NCI-H510A treated with DMSO at 0.1 percent for 48 hours (cell line): ENCODE results near the gene FKBP14.

ENCODE experiments used
- DNase-seq: peaks from one replicate; lab custom pipeline; 2025; lab: John Stamatoyannopoulos, UW

The FKBP14 gene, protein sequence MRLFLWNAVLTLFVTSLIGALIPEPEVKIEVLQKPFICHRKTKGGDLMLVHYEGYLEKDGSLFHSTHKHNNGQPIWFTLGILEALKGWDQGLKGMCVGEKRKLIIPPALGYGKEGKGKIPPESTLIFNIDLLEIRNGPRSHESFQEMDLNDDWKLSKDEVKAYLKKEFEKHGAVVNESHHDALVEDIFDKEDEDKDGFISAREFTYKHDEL

DNA sequence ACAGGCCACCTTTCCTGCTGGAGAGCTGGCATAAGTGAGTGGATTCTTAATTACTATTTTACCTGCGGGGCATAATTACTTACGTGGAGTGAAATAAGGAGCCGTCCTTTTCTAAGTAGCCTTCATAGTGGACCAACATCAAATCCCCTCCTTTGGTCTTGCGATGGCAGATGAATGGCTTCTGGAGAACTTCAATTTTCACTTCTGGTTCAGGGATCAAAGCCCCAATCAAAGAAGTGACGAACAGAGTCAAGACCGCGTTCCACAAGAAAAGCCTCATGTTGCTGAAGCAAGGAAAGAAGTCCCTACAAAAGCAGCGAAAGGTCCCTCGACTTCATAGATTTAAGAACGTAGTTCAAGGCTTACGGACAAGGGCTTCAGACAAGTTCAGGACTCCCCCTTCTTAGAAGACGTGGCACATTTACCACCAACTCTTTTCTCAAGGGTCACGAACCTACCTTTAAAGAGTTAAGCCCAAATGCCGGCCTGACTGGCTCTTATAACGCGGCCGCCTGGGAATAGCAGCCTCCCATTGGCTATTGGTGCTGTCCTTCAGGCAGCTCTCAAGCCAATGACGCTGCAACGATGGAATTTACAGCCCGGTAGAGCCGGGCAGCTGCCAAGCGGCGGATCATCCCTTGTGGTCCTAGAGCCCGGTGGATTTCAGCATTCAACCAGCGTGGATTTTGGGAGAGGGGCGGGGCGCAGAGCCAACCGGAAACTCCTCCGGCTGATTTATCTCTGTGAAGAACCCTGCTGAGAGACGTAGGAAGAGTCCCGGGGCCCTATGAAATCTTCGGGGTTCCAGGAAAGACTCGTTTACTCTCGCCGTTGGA is at the start of gene FKBP14:
FKBP14 (minus strand) TSS at position 474 of the 836 bp plus-strand sequence; CDS start at position 280, 194 bp downstream.
- peak; percentile 98 for DNase-seq

DNA sequence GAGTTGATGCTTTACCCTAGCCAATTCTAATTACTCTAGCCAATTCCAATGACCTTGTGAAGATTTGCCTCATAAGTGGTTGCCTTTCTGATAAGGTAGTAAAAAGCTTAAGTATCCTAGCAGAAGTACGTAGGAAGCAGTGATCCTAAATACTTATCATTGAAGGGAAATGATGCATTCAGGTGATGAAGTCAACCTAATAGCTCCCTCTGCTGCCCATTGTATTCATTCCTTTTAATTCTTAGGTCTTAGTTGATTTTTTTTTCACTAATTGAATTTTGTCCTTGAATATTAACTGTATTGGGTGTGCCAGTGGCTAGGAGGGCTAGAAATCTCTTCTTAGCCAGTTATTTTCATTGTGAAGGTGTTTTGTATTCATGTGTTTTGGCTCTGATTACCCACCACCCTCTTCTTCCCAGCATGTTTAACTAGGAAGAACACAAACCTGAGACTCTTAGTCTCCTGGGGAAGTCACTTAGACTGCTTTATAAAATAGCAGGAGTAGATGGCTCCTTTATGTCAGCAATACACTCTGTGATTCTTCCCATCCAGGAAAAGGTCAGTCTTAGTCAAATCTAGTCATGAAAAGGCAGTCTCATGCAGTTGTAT is 48.0 kb upstream of the FKBP14 start:
- peak; percentile 66 for DNase-seq

DNA sequence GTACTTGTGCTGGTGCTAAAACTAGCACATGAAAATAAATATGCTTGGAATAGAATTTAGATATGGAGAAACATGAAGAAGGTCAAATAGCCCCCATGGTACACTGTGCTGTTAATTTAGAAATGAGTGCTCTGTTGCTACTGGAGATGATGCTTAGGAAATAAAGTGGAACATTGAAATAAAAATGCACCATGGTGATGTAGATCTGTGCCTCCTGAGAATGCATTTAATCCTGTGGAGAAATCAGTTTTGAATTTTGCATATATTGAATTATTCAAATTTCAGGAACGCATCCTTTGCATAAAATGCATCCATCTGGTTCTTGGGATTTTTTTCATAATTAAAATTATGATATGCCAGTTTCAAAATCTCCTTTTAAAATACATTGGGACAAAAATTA is 46.2 kb upstream of the FKBP14 start:
- DNase-seq: no peak

DNA sequence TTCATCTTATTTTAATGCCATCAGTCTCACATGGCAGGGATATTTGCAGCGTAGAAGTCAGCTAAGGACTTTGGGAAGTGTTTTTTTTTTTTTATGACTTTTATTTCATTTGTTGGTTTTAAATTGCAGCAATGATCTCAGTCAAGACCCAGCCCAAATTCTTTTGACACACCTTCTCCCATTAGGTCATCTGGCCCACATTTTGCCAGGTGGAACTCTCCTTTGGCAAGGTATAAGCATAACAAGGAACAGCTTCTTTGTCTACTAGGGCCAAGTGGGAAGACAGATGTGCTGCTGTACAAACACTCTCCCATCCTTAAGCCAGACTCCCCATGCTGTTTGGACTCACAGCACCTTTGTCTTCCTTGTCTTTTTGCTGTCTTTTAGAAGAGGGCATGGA is 43.5 kb upstream of the FKBP14 start:
- no peak for DNase-seq

DNA sequence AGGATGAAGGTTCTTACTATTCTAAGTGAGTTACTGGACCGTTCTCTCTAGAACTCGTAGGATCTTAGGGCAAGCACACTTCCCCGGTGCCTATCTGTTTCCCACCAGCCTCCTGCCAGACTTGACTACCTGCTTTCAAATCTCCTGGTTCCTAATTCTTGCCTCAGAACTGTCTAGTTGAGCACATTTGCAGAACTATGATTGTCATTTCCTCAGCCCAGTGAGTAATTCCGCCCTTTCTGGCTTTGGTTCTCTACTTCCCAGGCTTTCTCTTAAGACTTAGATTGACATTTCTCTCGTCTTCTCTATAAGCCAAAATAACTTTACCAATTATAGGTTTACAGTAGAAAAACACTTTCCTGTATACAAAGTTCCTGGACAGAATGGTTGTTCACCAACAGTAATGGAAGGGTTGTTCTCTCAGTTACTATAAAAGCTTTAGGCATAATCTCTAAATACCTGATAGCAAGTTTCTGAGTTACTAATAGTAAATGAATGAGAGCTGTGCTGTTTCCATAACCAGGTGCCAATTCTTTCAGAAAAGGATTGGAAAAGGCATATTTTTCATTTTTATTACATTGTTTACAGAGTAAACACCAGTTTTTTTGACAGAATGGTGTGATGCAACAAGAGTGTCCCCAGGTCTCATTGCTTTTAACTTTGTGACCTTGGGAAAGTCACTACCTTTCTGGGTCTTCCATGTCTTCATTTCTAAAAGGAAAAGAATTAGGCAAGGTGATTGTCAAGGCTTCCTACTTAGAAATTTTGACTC is 42.8 kb upstream of the FKBP14 start:
- no peak for DNase-seq

DNA sequence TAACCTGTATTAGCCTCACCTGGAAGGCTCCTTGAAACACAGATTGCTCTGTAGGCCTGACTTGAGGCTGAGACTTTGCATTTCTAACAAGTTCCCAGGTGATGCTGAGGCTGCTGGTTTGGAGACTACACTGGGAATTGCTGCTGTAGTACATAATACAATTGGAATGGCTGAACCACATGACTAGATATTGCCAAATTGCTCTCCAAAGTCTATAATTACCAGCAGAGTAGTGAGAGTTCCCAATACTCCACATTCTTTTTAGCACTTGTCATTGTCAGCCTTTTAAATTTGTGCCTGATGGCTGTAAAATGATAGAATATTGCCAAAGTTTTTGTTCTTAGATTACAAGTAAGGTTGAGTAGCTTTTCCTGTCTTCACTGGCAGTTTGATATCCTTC is 41.6 kb upstream of the FKBP14 start:
- DNase-seq: no peak

DNA sequence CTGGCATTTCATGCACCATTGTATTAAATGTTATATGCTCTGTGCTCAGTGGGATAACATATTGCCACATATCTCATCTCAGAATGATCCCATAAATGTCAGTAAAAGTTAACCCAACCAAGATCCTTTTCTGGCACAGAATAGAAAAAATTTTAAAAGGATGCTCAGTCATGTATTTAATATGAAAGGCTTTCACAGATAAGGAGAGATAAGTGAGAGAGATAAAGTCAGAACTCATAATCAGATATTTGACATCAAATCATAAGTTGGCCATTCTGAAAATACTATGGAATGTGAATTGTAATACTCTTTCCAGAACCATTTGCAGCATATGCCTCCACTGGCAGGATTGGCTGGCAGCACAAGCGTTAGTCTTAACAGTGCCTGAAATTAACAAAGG is 40.2 kb upstream of the FKBP14 start:
- DNase-seq: no peak

DNA sequence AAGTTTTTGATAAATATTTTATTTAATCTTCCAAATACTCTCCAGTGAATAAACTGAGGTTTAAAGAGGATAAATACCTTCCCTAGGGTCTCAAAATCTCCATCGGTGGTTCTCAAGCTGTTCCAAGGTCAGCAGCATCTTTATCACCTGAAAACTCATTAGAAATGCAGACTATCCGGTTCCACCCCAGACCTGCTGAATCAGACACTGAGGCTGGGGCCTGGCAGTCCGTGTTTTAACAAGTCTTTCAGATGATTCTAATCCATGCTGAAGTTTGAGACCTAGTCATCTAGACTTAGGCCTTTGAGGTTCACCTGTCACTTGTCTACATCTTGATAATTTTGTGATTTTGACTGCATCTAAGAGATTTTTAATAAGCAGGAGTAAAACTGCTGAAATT is 39.2 kb upstream of the FKBP14 start:
- no peak for DNase-seq

DNA sequence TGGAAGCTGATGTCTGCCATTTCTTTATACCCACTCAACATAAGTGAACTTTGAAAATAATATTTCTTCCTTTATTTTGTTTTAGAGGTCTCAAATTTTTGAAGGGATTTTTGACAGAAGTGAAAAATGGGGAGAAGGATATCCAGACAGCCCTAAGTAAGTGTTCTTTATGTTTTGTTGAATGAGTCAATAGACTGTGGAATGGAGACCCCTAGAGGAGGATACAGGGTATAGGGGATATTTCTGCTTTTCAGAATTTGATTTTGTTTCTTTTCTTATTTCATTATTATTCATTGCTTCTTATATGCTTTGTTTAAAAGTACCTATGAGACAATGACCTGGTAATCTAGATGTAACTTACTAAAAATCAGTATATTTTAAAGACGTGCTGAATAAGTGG is 36.1 kb upstream of the FKBP14 start:
- DNase-seq: peak; percentile 22

DNA sequence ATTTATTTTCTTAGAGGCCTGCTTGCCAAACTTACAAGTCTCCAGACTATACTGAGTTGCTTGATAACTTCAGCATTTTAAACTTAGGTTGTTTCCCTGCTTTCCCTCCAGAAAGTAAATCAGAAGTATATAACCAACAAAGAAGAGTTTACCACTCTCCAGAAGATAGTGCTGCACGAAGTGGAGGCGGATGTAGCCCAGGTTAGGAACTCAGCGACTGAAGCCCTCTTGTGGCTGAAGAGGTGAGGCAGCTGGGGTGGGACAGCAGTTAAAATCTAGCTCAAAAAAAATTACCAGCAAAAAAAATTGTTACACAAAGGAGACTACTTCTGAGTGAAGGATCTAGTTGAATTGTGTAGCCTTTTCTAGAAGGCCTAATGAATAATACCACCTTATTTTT is 35.3 kb upstream of the FKBP14 start:
- DNase-seq: peak; percentile 13

DNA sequence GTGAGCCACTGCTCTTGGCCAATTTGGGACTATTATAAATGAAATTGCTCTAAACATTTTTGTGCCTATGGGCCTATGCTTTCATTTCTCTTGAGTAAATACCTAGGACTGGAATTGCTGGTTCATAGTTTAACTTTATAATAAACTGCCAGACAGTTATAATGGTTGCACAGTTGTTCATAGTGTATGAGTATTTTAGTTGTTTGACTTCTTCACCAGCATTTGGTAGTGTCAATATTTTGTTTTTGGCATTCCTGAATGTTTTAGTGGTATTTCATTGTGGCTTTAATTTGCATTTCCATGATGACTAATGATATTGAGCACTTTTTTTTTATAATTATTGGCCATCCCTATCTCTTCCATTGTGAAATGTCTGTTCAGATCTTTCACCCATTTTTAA is 31.2 kb upstream of the FKBP14 start:
- no peak for DNase-seq

DNA sequence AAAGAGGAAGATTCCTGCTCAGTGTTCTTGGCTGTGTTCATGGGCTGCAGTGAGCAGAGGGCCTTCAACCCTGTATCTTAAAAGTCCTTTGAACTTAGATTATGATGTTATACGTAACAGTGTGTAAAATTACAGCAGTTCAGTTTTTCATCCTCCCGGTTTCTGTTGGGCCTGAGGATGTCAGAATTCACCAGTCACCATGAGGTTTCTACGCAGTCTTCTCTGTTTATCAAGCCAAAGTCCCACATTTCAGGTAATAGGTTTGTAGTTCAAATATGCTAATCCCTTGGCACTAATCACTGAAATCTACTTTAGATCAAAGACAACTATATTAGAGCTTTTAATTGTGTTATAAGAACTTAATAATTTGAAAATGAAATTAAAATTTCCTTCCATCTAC is 26.6 kb upstream of the FKBP14 start:
- no peak for DNase-seq

DNA sequence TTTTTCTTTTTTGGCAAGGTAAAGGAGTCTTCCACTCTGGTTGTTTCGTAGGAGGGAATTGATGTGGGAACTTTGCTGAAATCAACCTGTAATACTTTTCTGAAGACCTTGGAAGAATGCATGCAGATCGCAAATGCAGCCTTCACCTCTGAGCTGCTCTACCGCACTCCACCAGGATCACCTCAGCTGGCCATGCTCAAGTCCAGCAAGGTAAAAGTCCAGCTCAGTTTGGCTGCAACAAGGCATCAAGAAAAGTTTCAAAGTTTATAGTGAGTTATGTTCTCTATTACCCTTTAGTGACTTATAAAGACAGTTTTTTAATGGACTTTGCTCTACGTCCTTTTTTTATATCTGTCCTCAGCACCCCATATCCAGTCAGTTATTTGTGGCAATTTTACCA is 22.7 kb upstream of the FKBP14 start:
- DNase-seq: no peak

DNA sequence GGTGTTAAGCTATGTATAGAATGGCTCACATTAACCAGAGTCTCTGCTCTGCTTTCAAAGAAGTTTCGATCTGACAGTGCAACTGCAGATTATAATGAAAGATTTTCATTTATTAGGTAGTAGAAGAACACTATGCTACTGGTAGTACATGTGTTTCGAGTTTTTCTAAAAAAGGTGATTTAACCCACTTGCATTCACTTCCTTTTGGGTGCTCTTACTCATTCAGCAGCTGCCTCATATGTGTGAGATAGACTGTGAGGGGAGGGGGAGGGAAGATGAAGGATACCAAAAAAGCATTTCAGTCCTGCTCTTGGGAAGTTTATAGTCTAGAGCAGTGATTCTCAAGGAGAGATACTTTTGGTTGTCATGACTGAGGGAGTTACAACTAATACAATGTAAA is 22.1 kb upstream of the FKBP14 start:
- no peak for DNase-seq

DNA sequence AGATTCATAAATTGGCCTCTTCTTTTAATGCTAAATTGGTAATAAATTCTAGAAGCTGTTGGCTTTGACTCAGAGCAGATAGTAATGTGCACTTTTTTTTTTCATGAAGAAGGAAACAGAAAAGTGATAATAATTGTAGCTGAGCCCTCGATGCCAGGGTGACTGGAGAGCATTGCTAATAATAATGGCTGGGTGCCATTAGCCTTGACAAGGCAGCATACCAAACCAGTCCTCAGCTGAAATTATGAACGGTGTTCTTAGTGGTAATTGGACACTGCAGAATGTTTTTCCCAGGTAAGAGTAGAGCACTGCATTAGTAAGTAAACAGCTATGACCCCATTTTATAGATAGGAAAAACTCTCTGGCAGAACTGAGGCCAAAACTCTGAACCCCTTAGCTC is 20.6 kb upstream of the FKBP14 start:
- DNase-seq: no peak

DNA sequence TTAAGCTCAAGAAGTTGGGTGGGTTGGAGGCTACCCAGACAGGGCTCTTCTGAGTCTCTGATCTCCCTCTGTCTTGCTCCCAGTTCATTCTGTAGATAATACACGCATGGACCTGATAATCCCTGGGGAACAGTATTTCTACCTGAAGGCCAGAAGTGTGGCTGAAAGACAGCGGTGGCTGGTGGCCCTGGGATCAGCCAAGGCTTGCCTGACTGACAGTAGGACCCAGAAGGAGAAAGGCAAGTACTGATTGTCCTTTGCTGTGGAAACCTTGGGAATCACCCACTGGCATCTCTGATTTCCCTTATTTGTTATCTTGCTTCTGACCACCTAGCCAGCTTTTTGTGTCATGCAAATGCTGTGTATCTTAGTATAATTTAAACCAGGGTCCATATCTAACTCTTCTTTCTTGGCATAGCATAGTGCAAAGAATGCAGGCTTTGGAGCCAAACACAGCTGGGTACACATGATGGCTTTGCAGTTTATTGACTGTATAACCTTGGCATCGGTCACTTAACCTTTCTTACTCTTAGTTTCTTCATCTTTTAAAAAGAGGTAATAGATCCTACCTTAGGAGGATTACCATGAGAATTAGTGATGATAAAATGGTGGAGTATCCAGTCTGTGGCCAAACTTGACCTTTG is 19.7 kb upstream of the FKBP14 start:
- DNase-seq: no peak

DNA sequence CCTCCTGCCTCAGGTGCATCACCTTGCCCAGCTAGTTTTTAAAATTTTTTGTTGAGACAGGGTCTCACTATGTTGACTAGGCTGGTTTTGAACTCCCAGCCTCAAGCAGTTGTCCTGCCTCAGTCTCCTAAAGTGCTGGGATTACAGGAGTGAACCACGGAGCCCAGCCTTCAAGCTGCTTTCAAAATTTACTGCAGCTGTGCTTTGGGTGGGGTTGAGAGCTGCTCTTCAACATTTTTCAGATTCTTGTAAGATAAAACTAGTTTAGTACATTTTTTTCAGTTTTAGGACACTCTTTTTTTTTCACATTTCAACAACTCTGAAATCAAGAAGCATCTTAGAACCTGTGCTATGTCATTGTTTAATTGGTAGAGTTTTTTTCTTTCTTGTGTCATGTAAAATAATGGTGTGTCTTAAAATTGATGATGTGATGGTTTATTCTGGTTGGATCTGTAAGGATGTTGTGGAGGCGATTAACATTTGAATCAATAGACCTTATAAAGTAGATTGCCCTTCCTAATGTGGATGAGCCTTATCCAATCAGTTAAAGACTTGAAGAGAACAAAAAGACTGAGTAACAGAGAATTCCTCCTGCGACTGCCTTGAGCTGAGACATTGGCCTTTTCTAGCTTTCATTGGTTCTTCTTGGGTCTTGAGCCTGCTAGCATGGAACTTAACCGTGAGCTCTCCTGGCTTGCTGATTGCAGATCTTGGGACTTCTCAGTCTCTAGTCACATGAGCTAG is 15.2 kb upstream of the FKBP14 start:
- no peak for DNase-seq

DNA sequence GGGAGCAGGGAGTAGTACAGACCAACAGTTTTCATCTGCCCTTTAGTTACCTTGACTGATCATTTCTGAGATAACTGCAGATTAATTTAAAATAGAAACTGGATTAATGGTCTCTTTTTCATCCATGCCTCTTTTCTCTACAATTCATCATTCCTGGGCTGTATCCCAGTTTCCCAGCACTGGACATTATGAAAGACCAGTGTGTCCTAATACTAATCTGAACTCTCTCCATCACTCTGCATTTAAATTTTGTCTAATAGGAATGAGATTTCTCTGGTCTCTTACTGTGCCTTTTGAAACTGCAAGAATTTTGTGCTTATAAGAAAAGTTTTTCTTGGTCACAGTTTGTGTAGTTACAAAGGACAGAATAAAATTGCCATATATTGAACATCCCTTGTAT is 14.4 kb upstream of the FKBP14 start:
- no peak for DNase-seq

DNA sequence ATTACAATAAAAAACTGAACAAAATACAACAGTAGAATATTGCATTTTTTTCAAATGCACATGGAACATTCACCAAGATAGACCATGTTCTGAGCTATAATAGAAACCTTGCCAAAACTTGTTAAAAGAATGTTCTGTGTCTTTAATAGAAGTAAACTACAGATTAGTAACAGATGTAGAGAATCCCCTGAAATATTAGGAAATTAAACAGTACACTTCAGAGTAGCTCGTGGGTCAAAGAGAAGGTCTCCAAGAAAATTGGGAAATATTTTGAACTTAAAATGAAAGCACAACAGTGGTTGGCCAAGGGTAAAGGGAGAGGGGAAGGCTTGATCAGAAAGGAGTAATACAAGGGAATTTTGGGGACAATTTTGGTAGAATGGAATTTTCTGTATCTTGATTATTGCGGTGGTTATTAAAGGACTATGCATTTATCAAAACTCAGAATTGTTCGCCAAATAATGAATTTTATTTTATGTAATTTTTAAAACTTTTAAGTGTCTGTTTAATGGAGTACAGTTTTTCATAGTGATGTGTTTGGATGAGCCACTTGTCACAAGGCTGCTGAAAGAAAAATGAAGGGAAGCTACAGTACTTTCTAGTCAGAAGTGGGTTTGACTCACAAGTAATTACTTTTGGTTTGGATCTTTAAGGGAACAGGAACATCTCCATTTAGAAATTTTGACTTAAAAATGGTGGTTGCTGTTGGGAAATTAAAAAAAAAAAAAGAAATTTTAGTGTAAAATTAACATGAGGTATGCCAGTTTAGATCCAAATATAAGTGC is 11.9 kb upstream of the FKBP14 start:
- DNase-seq: no peak

DNA sequence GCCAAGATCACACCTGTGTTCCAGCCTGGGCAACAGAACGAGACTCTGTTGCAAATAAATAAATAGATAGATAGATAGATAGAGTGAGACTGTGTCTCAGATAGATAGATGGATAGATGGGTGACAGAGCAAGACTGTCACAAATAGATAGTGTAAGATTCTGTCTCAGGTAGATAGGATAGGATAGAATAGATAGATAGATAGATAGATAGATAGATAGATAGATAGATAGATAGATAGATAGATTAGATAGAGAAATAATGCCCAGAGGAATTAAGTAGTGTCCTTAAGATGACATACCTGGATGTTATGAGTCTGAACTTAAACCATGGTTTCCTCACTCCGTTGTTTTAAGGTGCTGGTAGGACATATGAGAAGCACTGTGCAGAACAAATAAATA is 9.7 kb upstream of the FKBP14 start:
- no peak for DNase-seq

DNA sequence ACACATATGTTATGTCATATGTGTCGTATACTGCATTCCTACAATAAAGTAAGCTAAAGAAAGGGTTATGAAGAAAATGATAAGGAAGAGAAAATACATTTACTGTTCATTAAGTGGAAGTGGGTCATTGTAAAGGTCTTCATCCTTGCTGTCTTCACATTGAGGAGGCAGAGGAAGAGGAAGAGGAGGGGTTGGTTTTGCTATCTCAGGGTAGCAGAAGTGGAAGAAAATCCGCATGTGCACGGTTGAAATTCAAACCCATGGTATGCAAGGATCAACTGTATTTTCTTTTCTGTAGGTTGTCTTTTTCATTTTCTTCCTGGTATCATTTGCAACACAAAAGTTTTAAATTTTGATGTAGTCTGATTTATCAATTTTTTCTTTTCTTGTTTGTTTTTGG is 8.0 kb upstream of the FKBP14 start:
- no peak for DNase-seq
